K562 (cell line): Measurements from ENCODE around the gene PITX2. TPM values are rescaled to one million over a fixed set of nuclear protein-coding genes. Genes with fewer than 3 reads are reported as not detected.

Experiments used
- ATAC-seq: fragments of 200-7000 bp; cut with Tn5 transposase; 3 replicates; pipeline ENCODE4 v1.9.1; 2020; ENCODE audit warnings: moderate library complexity
- BruUV-seq: library from RNA; stranded (reverse); fragments of 400-500 nt; replicated peaks from 2 replicates; lab custom pipeline; 2021; lab: Mats Ljungman, UMichigan
- CTCF ChIA-PET: fragments of 300-600 bp; formaldehyde crosslinking; extraction: SDS; loops from one replicate; lab custom pipeline; 2021; ENCODE audit warnings: low intra/inter-chr PET ratio; lab: Yijun Ruan, JAX
- POLR2A ChIA-PET: fragments of 300-600, 350-650 bp; sonication (Branson Sonifier 250); formaldehyde crosslinking; extraction: SDS; loops from one replicate; lab custom pipeline; 2021; ENCODE audit warnings: antibody characterized with exemption, inconsistent platforms; lab: Yijun Ruan, JAX
- DNase-seq, 4 experiments: peaks; one replicate each; pipeline versions ENCODE4 v3.0.0 to v3.0.0-alpha.2; 2011 to 2018; ENCODE audit warnings: low spot score in 3 of 4, mixed read lengths in 3 of 4; ENCODE audit errors: extremely low read depth in 1 of 4
- FAIRE-seq: peaks from 2 replicates; lab custom pipeline; 2011; peaks lifted over from hg19 to GRCh38; lab: Jason Lieb, UNC
- H2AFZ ChIP-seq: 2 replicates; pipeline ENCODE4 v1.6.0; 2011; ENCODE audit warnings: low read depth, low read length, control low read depth, inconsistent platforms
- H3K27ac ChIP-seq: fragments of 200-600 bp; 3 replicates; pipeline ENCODE4 v1.8.0; 2011; ENCODE audit warnings: low read depth, mild to moderate bottlenecking, control low read depth, inconsistent platforms, low read length, moderate library complexity, mixed read lengths; ENCODE audit errors: extremely low read depth
- H3K27me3 ChIP-seq, 2 experiments: fragments of 300-600 bp in 1 of 2; 2 replicates in 1 of 2; 3 replicates in 1 of 2; pipeline versions ENCODE4 v1.6.0 to v1.8.0; 2011; ENCODE audit warnings: inconsistent platforms in 2 of 2, low read length in 2 of 2, mild to moderate bottlenecking in 1 of 2, mixed read lengths in 1 of 2, moderate library complexity in 1 of 2; ENCODE audit not compliant: control insufficient read depth in 2 of 2, insufficient read depth in 2 of 2
- H3K36me3 ChIP-seq: fragments of 300-600 bp; 3 replicates; pipeline ENCODE4 v1.8.0; 2011; ENCODE audit warnings: mild to moderate bottlenecking, low read length, inconsistent platforms; ENCODE audit not compliant: control insufficient read depth, insufficient read depth
- H3K4me1 ChIP-seq, 2 experiments: fragments of 200-600 bp in 1 of 2; replicated peaks in 1 of 2; 2 replicates in 1 of 2; 3 replicates in 1 of 2; pipeline versions ENCODE4 v1.5.1 to v1.8.0; 2011; ENCODE audit warnings: inconsistent platforms in 2 of 2, low read length in 2 of 2, mild to moderate bottlenecking in 1 of 2, mixed read lengths in 1 of 2, moderate library complexity in 1 of 2; ENCODE audit not compliant: control insufficient read depth in 2 of 2, insufficient read depth in 2 of 2
- H3K4me2 ChIP-seq: 2 replicates; pipeline ENCODE4 v1.6.1; 2011; ENCODE audit warnings: low read length, control low read depth, inconsistent platforms, mixed read lengths; ENCODE audit not compliant: insufficient read depth
- H3K4me3 ChIP-seq: fragments of 200-600 bp; sonication (generic), shearing (Covaris generic); 2 replicates; pipeline ENCODE4 v1.5.1; 2016; ENCODE audit warnings: control low read depth, inconsistent platforms
- H3K79me2 ChIP-seq: fragments of 200-600 bp; 3 replicates; pipeline ENCODE4 v1.8.0; 2011; ENCODE audit warnings: low read length, inconsistent platforms; ENCODE audit not compliant: control insufficient read depth, insufficient read depth
- H3K9ac ChIP-seq, 2 experiments: 2 replicates each; pipeline versions ENCODE4 v1.6.0 to v1.6.1; 2011; ENCODE audit warnings: low read depth in 2 of 2, low read length in 2 of 2, control low read depth in 1 of 2, inconsistent platforms in 1 of 2, mild to moderate bottlenecking in 1 of 2, mixed read lengths in 1 of 2; ENCODE audit not compliant: insufficient read depth in 1 of 2
- H3K9me1 ChIP-seq: one replicate; pipeline ENCODE4 v1.6.0; 2011; ENCODE audit warnings: inconsistent platforms, mild to moderate bottlenecking, low read length, moderate library complexity; ENCODE audit not compliant: control insufficient read depth, insufficient read depth
- H3K9me3 ChIP-seq: replicated peaks from 2 replicates; pipeline ENCODE4 v1.5.1; 2011; ENCODE audit warnings: low read depth, low read length, inconsistent platforms; ENCODE audit not compliant: control insufficient read depth, insufficient read depth
- H4K20me1 ChIP-seq: replicated peaks from 2 replicates; pipeline ENCODE4 v1.6.1; 2011; ENCODE audit warnings: low read length, inconsistent platforms, mixed read lengths; ENCODE audit not compliant: control insufficient read depth, insufficient read depth
- ARID2 ChIP-seq: fragments of 450-650 bp; IDR thresholded peaks from 2 replicates; pipeline ENCODE4 v1.6.1; 2017; ENCODE audit warnings: antibody characterized with exemption, mild to moderate bottlenecking
- BCL6 ChIP-seq: fragments of 250-450 bp; sonication (Bioruptor Pico); IDR thresholded peaks from 2 replicates; pipeline ENCODE4 v1.4.0; 2020
- CBFA2T2 ChIP-seq: fragments of 450-650 bp; conservative IDR thresholded peaks from 2 replicates; pipeline ENCODE4 v1.6.1; 2017; ENCODE audit warnings: mild to moderate bottlenecking
- ETV6 ChIP-seq, 3 experiments: fragments of 150-350 bp in 1 of 3; sonication (generic) in 1 of 3; formaldehyde crosslinking in 1 of 3; IDR thresholded peaks; 2 replicates each; pipeline versions ENCODE4 v1.6.1 to v1.8.0; 2014 to 2022; ENCODE audit warnings: borderline replicate concordance in 2 of 3, low read depth in 2 of 3, antibody characterized with exemption in 1 of 3, low read length in 1 of 3, mild to moderate bottlenecking in 1 of 3, missing genetic modification reagents in 1 of 3
- FOS ChIP-seq: IDR thresholded peaks from 3 replicates; pipeline ENCODE4 v1.6.1; 2011; ENCODE audit not compliant: insufficient read length; ENCODE audit errors: extremely low read depth
- RBM34 ChIP-seq: fragments of 200-400 bp; formaldehyde crosslinking; IDR thresholded peaks from 2 replicates; pipeline ENCODE4 v1.6.1; 2018; ENCODE audit warnings: low read length, borderline replicate concordance; ENCODE audit not compliant: insufficient read depth
- STAT6 ChIP-seq: sonication (generic); formaldehyde crosslinking; IDR thresholded peaks from 2 replicates; pipeline ENCODE4 v1.8.1; 2023; ENCODE audit warnings: mild to moderate bottlenecking, missing genetic modification reagents
- ZFPM2 ChIP-seq: fragments of 250-450 bp; sonication (Bioruptor Pico); IDR thresholded peaks from 2 replicates; pipeline ENCODE4 v1.5.1; 2022; ENCODE audit warnings: mild to moderate bottlenecking
- ZNF212 ChIP-seq: fragments of 450-650 bp; formaldehyde crosslinking; IDR thresholded peaks from 2 replicates; pipeline ENCODE4 v1.4.0; 2020; ENCODE audit warnings: mild to moderate bottlenecking
- ZNF384 ChIP-seq: IDR thresholded peaks from 2 replicates; pipeline ENCODE4 v1.6.1; 2012; ENCODE audit warnings: low read depth, low read length, improper control_type of control experiment
- ZNF785 ChIP-seq: fragments of 250-450 bp; sonication (Bioruptor Pico); IDR thresholded peaks from 2 replicates; pipeline ENCODE4 v1.4.0; 2020; ENCODE audit warnings: mild to moderate bottlenecking
- WGBS: fragments of 100-300 bp; shearing (Covaris generic); methylation state at CpG from one replicate; pipeline ENCODE4 v1.1.6; 2016; ENCODE audit warnings: low coverage, mixed read lengths; ENCODE audit not compliant: insufficient coverage; ENCODE audit errors: missing lambda C conversion rate; 5-methylcytosine and 5-hydroxymethylcytosine counted together
- in situ Hi-C: fragments of 300-500 bp; cut with MboI; formaldehyde crosslinking; loops from 4 replicates; pipeline ENCODE4 v1.15.0; 2018; ENCODE audit warnings: inconsistent platforms, mixed read lengths
- intact Hi-C: fragments of 100-400 bp; cut with micrococcal nuclease; formaldehyde crosslinking; loops from 2 replicates; pipeline ENCODE4 v1.14.2; 2022
- polyA plus RNA-seq, 8 experiments: library from polyadenylated mRNA; depleted of rRNA in 4 of 8; stranded (reverse) in 5 of 8; unstranded in 3 of 8; fragments of >200 nt; fragmentation: Nextera tagmentation in 2 of 8; fragmentation: Illumina TruSeq in 1 of 8; extraction: Ambion mirVana in 2 of 8; extraction: Trizol in 1 of 8; gene quantifications; 2 replicates each; pipeline versions ENCODE4 v1.2.1 to v1.2.3, GENCODE V29; 2011 to 2014; ENCODE audit warnings: inconsistent platforms in 1 of 8, missing spikeins in 1 of 8
- total RNA-seq, 7 experiments: library from RNA; depleted of rRNA in 6 of 7; stranded (reverse); fragments of >200 nt in 6 of 7; fragmentation: Illumina TruSeq in 2 of 7; extraction: Trizol in 2 of 7; gene quantifications; 2 replicates each; pipeline versions ENCODE4 v1.2.1 to v1.2.3, GENCODE V29; 2011 to 2021; ENCODE audit warnings: low replicate concordance in 1 of 7

PITX2 gene
- total and polyA plus RNA-seq, 9 of the 15 experiments (the other 6 are each of a cell fraction or from before 2014, with no cell fraction given) = 0.08 TPM; not detected in 8

- intact Hi-C loops = loop anchor here (5.0 kb wide), 3 partner anchors 648 to 1398 kb away; no protein-coding TSS in a partner anchor
- in situ Hi-C loops = no loop called here
- H3K4me3 ChIP-seq = no peak overlapping the region
- ATAC-seq (no peak), DNase-seq (no peak), FAIRE-seq (no peak)
- WGBS = 3% methylated on average over 11 of the region's 11 CpGs
- ChIA-PET POLR2A (no interaction called here), CTCF (no interaction called here)
- H3K9me3 ChIP-seq = no peaks in the 10 kb centered on the region
- H2AFZ ChIP-seq = no peak overlapping the region
- no peaks in the 10 kb centered on the region for H3K9me1 ChIP-seq
- H3K9ac ChIP-seq = no peak overlapping the region
- no peaks in the 10 kb centered on the region; the same call in 1 of the 2 replicates for H4K20me1 ChIP-seq
- no peaks in the 10 kb centered on the region for H3K36me3 ChIP-seq
- H3K4me1 ChIP-seq = peaks cover 0 to 21% of the 10 kb centered on the region in 2 experiments; a peak in 1 of 5 replicates
- peaks cover 44 to 59% of the 10 kb centered on the region in 2 experiments for H3K27me3 ChIP-seq
- BruUV-seq = no TSS peak
- no peak overlapping the region for H3K4me2 ChIP-seq
- H3K27ac ChIP-seq = no peak overlapping the region
- no peak for TF ChIP-seq BCL6 (CRISPR knock-in tag)
- no peak for TF ChIP-seq ZFPM2 (CRISPR knock-in tag)
- TF ChIP-seq ZNF384 = no peak
- no peak for TF ChIP-seq FOS
- no peak for TF ChIP-seq ZNF212
- no peak for TF ChIP-seq STAT6 (CRISPR knock-in tag)
- TF ChIP-seq ARID2 = no peak
- no peak for TF ChIP-seq ETV6 (IDR thresholded peaks at IDR 0.05; ENCODE audit: borderline replicate concordance in 1 of 2, low read depth in 2 of 2, low read length in 1 of 2)
- TF ChIP-seq ETV6 (CRISPR knock-in tag; IDR thresholded peaks at IDR 0.05; ENCODE audit: borderline replicate concordance) = no peak
- no peak for TF ChIP-seq CBFA2T2
- TF ChIP-seq ZNF785 (CRISPR knock-in tag) = no peak
- no peak for TF ChIP-seq RBM34
- no peaks in the 10 kb centered on the region for H3K79me2 ChIP-seq
Measured at GRCh38 chr4:110634350-110635162, 11.7 kb upstream of the PITX2 start.
